GM13976 (cell line): ENCODE measurements around the gene ARHGEF10L.

Experiments
- DNase-seq: peaks from one replicate; pipeline ENCODE4 v3.0.0; 2012; ENCODE audit warnings: low spot score
- in situ Hi-C: fragments of 300-500 bp; cut with MboI; formaldehyde crosslinking; loops from one replicate; pipeline ENCODE4 v1.12.0; 2022; ENCODE audit warnings: low sequenced_read_pairs, mixed read lengths, inconsistent platforms; ENCODE audit not compliant: unreplicated experiment
- TF ChIP-seq, protein P1 (sequence below): IDR thresholded peaks from 2 replicates; pipeline ENCODE4 v1.5.1; 2012; ENCODE audit warnings: borderline replicate concordance, mild to moderate bottlenecking; ENCODE audit not compliant: insufficient read depth; ENCODE audit errors: extremely low read depth, missing control alignments, control extremely low read depth

ARHGEF10L gene

DNA sequence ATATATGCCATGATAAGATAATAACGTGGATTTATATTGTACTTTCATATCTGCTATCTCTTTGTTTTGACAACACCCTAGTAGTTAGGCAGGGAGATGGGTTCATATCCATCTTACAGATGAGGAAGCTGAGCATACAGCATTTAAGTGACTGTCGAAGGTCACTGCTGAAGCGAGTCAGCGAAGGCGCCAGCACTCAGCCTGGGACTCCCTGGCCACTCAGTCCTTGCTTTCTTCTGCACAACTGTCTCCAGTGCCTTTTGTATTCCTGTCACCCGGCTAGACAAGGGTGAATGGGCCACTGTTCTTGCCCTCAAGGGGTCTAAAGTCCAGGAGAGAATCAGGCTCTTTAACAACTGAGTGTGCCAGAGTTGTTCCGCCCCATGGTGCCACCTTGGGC lies 3.1 kb downstream of the ARHGEF10L start:
- in situ Hi-C loops: no loop called here
- TF ChIP-seq, protein P1, sequence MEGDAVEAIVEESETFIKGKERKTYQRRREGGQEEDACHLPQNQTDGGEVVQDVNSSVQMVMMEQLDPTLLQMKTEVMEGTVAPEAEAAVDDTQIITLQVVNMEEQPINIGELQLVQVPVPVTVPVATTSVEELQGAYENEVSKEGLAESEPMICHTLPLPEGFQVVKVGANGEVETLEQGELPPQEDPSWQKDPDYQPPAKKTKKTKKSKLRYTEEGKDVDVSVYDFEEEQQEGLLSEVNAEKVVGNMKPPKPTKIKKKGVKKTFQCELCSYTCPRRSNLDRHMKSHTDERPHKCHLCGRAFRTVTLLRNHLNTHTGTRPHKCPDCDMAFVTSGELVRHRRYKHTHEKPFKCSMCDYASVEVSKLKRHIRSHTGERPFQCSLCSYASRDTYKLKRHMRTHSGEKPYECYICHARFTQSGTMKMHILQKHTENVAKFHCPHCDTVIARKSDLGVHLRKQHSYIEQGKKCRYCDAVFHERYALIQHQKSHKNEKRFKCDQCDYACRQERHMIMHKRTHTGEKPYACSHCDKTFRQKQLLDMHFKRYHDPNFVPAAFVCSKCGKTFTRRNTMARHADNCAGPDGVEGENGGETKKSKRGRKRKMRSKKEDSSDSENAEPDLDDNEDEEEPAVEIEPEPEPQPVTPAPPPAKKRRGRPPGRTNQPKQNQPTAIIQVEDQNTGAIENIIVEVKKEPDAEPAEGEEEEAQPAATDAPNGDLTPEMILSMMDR: no peak
- DNase-seq: no peak

DNA sequence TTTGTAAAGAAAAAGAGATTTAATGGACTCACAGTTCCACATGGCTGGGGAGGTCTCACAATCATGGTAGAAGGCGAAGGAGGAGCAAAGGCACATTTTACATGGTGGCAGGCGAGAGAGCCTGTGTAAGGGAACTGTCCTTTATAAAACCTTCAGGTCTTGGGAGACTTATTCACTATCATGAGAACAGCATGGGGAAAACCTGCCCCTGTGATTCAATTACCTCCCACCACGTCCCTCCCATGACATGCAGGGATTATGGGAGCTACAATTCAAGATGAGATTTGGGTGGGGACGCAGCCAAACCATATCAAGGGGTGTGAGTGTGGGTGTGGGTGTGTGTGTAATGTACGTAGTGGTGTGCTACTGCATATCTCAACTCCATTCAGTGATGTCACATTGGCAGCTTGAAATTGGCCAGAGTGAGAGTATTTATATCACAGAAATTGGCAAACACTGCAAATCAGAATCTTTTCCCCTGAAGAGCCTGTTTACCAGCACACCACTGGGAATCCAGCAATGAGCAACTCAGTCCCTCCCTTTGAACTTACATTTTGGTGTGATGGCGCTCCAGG lies 5.4 kb downstream of the ARHGEF10L start:
- in situ Hi-C loops: no loop called here
- DNase-seq: no peak
- TF ChIP-seq, protein P1: no peak

DNA sequence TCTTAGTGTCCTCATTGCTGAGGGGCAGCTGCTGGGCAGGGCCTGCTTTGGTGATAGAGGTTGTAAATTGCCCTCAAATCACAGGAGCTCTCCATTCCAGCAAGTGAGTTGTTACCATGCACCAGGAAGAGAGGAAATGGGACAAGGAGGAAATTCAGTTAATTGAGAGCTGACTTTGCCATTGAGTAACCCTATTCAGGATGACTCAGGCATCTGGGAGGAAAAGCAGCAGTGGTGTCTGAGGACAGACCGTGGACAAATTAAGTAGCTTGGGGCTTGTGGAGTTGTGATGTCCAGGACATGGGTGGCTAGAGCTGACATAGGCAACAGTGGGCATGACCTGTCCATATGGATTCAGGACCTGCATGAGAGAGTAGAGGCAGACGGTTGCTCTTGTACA lies 5.9 kb downstream of the ARHGEF10L start:
- in situ Hi-C loops: no loop called here
- TF ChIP-seq, protein P1: no peak
- no peak for DNase-seq

DNA sequence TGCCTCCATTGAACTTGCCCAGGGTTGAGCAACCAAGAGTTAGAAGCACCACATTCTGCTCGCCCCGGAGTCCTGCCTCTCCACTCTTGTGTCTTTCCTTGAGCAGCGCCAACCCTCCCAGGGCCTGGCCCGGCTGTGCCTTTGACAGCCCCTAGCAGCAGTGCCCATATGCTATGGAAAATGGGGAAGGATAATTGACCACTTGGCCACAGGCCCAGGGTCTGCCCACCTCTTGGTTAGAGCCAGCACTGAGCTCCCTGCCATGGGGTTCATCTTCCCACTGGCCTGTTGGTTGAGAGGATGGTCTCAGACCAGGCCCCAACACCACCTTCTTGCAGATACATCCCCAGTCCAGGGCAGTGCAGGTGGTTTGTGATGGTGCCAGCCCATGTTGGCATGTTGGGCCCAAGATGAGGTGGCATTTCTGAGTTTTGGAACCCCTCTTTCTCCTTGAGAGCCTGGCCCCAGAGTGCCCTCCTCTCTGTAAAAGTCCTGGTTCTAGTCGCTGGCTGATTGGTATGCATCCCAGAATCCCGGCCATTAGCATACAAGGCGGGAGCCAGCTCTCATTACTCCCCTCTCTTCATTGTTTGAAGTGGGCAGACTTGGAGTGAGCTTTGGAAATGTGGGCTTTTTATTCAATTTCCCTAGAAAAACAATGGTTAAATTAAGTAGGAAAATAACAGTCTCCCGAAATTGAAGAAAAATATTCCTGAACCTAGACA lies 7.6 kb downstream of the ARHGEF10L start:
- in situ Hi-C loops: no loop called here
- TF ChIP-seq, protein P1: no peak
- DNase-seq: no peak

DNA sequence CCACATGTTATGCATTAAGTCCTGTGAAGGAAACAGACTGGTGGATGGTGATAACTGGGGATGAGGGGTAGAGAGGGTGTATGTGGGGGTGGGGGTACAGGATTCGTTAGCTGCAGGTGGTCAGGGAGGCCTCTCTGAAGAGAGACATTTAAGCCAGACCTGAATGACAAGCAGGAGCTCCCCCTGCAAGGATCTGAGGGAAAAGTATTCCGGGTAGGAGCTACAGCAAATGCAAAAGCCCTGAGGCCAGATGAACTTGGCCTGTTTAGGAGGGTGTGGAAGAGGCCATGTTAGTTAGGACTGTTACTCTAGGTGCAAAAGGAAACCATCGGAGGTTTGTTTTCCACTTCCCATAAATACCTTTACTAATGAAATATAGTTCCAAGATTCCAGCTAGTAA lies 9.9 kb downstream of the ARHGEF10L start:
- in situ Hi-C loops: no loop called here
- TF ChIP-seq, protein P1: no peak
- no peak for DNase-seq

DNA sequence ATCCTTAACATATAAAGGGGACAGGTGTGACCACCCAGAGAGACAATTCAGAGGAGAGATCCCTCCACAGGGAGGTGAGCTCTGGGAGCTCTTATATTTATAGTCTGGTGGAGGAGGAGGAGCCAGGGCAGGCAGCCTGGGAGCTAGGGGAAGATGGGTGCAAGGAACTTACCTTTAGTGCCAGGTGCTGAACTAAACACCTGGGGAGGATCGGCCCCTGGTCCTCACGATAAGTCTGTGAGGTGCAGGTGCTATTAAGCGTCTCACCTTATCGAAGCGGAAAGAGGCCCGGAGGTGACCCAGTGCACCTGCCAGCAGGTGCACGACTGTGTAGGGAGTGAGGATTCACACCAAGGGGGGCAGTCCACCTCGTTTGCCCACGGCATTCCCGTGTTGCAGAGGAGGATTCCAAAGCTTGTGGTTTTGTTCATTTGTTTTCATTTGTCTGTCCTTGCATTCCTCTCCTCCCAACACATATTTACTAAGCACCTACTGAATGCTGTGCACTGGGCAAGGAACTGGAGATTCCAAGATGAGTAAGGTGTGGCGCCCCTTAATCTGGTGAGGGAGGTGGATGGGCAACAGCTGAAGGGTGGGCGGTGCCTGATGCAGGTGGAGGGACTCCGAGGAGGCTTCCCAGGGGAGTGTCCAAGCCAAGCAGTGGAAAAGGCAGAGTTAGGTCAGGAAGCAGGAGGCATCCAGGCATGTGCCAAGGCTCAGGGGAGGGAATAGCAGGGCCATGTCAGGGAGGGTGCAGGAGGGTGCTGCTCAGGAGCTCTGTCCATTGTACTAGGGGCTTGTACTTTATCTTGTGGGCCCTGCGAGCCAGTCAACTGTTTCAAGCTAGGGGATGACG lies 11.5 kb downstream of the ARHGEF10L start:
- TF ChIP-seq, protein P1: no peak
- in situ Hi-C loops: no loop called here
- DNase-seq: no peak
